H9 (cell line): ENCODE data around the gene PPP1R12A. TPM values are rescaled to one million over a fixed set of nuclear protein-coding genes. Genes with fewer than 3 reads are reported as not detected.

Experiments used
- DNase-seq: peaks from one replicate; pipeline ENCODE4 v3.0.0-alpha.2; 2017
- H2AFZ ChIP-seq: one replicate; pipeline ENCODE4 v1.6.1; 2013; ENCODE audit warnings: mild to moderate bottlenecking, low read length, control low read depth, moderate library complexity
- H2AK5ac ChIP-seq: 2 replicates; pipeline ENCODE4 v1.6.1; 2013; ENCODE audit warnings: low read length, control low read depth, mixed read lengths; ENCODE audit not compliant: insufficient read length
- H2BK120ac ChIP-seq: one replicate; pipeline ENCODE4 v1.6.1; 2013; ENCODE audit warnings: low read depth, mild to moderate bottlenecking, low read length, control low read depth, inconsistent platforms; ENCODE audit not compliant: poor library complexity, severe bottlenecking
- H2BK12ac ChIP-seq: 2 replicates; pipeline ENCODE4 v1.6.1; 2013; ENCODE audit warnings: low read length, control low read depth, mixed read lengths, low read depth; ENCODE audit not compliant: insufficient read length
- H2BK15ac ChIP-seq: 2 replicates; pipeline ENCODE4 v1.6.1; 2013; ENCODE audit warnings: low read depth, low read length, control low read depth
- H2BK20ac ChIP-seq: one replicate; pipeline ENCODE4 v1.6.1; 2013; ENCODE audit warnings: low read depth, mild to moderate bottlenecking, low read length, control low read depth, inconsistent platforms; ENCODE audit not compliant: poor library complexity, severe bottlenecking
- H2BK5ac ChIP-seq: 2 replicates; pipeline ENCODE4 v1.6.1; 2013; ENCODE audit warnings: low read length, control low read depth, mixed read lengths; ENCODE audit not compliant: insufficient read length
- H3K14ac ChIP-seq: 2 replicates; pipeline ENCODE4 v1.6.1; 2013; ENCODE audit warnings: low read length, control low read depth; ENCODE audit not compliant: insufficient read depth
- H3K18ac ChIP-seq: 2 replicates; pipeline ENCODE4 v1.6.1; 2013; ENCODE audit warnings: low read depth, mild to moderate bottlenecking, mixed read lengths, low read length, control low read depth; ENCODE audit not compliant: insufficient read length
- H3K23ac ChIP-seq: 2 replicates; pipeline ENCODE4 v1.6.1; 2013; ENCODE audit warnings: low read length, control low read depth, mixed read lengths, low read depth; ENCODE audit not compliant: insufficient read length
- H3K23me2 ChIP-seq: 2 replicates; pipeline ENCODE4 v1.6.1; 2013; ENCODE audit warnings: low read depth, mild to moderate bottlenecking, mixed read lengths, low read length, control low read depth; ENCODE audit not compliant: insufficient read length, poor library complexity, severe bottlenecking
- H3K27ac ChIP-seq: 2 replicates; pipeline ENCODE4 v1.5.1; 2013; ENCODE audit warnings: low read length, control low read depth, mixed read lengths, low read depth; ENCODE audit not compliant: insufficient read length
- H3K27me3 ChIP-seq: 2 replicates; pipeline ENCODE4 v1.6.1; 2013; ENCODE audit warnings: low read length, control low read depth, inconsistent platforms; ENCODE audit not compliant: insufficient read depth
- H3K4ac ChIP-seq: 2 replicates; pipeline ENCODE4 v1.6.1; 2013; ENCODE audit warnings: low read depth, mild to moderate bottlenecking, control low read depth, inconsistent platforms, low read length, moderate library complexity
- H3K4me1 ChIP-seq: 2 replicates; pipeline ENCODE4 v1.6.1; 2013; ENCODE audit warnings: low read length, control low read depth, inconsistent platforms; ENCODE audit not compliant: insufficient read depth
- H3K4me2 ChIP-seq: 2 replicates; pipeline ENCODE4 v1.6.1; 2013; ENCODE audit warnings: low read length, control low read depth, mixed read lengths; ENCODE audit not compliant: insufficient read length, insufficient read depth
- H3K56ac ChIP-seq: 2 replicates; pipeline ENCODE4 v1.6.1; 2013; ENCODE audit warnings: low read depth, mild to moderate bottlenecking, mixed read lengths, low read length, control low read depth; ENCODE audit not compliant: insufficient read length
- H3K79me1 ChIP-seq: 2 replicates; pipeline ENCODE4 v1.6.1; 2013; ENCODE audit warnings: low read depth, mild to moderate bottlenecking, moderate library complexity, low read length, control low read depth, inconsistent platforms; ENCODE audit not compliant: insufficient read depth, poor library complexity, severe bottlenecking
- H3K79me2 ChIP-seq: 2 replicates; pipeline ENCODE4 v1.6.1; 2013; ENCODE audit warnings: low read length, control low read depth, inconsistent platforms; ENCODE audit not compliant: insufficient read depth
- H3K9ac ChIP-seq: 2 replicates; pipeline ENCODE4 v1.6.1; 2013; ENCODE audit warnings: low read length, control low read depth, mixed read lengths; ENCODE audit not compliant: insufficient read length; ENCODE audit errors: extremely low read depth
- H3K9me3 ChIP-seq: one replicate; pipeline ENCODE4 v1.6.1; 2013; ENCODE audit warnings: low read depth, low read length, inconsistent platforms; ENCODE audit not compliant: control insufficient read depth
- H3T11ph ChIP-seq: one replicate; pipeline ENCODE4 v1.6.1; 2013; ENCODE audit warnings: mild to moderate bottlenecking, low read length, control low read depth, inconsistent platforms
- H4K20me1 ChIP-seq: one replicate; pipeline ENCODE4 v1.6.1; 2013; ENCODE audit not compliant: control insufficient read depth, insufficient read length, insufficient read depth
- H4K5ac ChIP-seq: 2 replicates; pipeline ENCODE4 v1.6.1; 2013; ENCODE audit warnings: low read depth, mild to moderate bottlenecking, mixed read lengths, low read length, control low read depth; ENCODE audit not compliant: insufficient read length
- H4K8ac ChIP-seq: replicated peaks from 2 replicates; pipeline ENCODE4 v1.6.1; 2013; ENCODE audit warnings: low read length, control low read depth, mixed read lengths, low read depth; ENCODE audit not compliant: insufficient read length
- H4K91ac ChIP-seq: 2 replicates; pipeline ENCODE4 v1.6.1; 2013; ENCODE audit warnings: low read depth, mild to moderate bottlenecking, moderate library complexity, mixed read lengths, low read length, control low read depth; ENCODE audit not compliant: insufficient read length
- H3K27ac Mint-ChIP-seq, 3 experiments: 2 replicates in 2 of 3; 3 replicates in 1 of 3; pipeline ENCODE4 v1.8.0; 2020 to 2021; ENCODE audit warnings: mixed read lengths in 3 of 3, mild to moderate bottlenecking in 1 of 3, moderate library complexity in 1 of 3
- H3K27me3 Mint-ChIP-seq: 2 replicates; pipeline ENCODE4 v1.8.0; 2021; ENCODE audit warnings: low read depth, mild to moderate bottlenecking, moderate library complexity, mixed read lengths
- H3K36me3 Mint-ChIP-seq, 3 experiments: 2 replicates in 2 of 3; 3 replicates in 1 of 3; pipeline ENCODE4 v1.8.0; 2020 to 2021; ENCODE audit warnings: low read depth in 3 of 3, mixed read lengths in 3 of 3; ENCODE audit not compliant: insufficient read depth in 1 of 3
- H3K4me1 Mint-ChIP-seq, 2 experiments: 2 replicates each; pipeline ENCODE4 v1.8.0; 2020; ENCODE audit warnings: mixed read lengths in 2 of 2
- H3K4me3 Mint-ChIP-seq, 2 experiments: 2 replicates in 1 of 2; 3 replicates in 1 of 2; pipeline ENCODE4 v1.8.0; 2020 to 2021; ENCODE audit warnings: mild to moderate bottlenecking in 2 of 2, mixed read lengths in 2 of 2, moderate library complexity in 1 of 2
- H3K9me3 Mint-ChIP-seq, 2 experiments: 2 replicates in 1 of 2; 3 replicates in 1 of 2; pipeline ENCODE4 v1.8.0; 2020; ENCODE audit warnings: mild to moderate bottlenecking in 2 of 2, mixed read lengths in 2 of 2, moderate library complexity in 1 of 2
- WGBS: extraction: QIAGEN DNeasy Blood & Tissue Kit; methylation state at CpG from one replicate; pipeline ENCODE4 v1.1.7; 2013; ENCODE audit warnings: missing lambda C conversion rate, low lambda C conversion rate, mixed read lengths; ENCODE audit not compliant: insufficient read length; ENCODE audit errors: extremely low coverage; 5-methylcytosine and 5-hydroxymethylcytosine counted together
- total RNA-seq: library from RNA; stranded (reverse); gene quantifications from 2 replicates; pipeline ENCODE4 v1.2.1, GENCODE V29; 2021
- TF ChIP-seq, protein P1 (sequence below): fragments of 200-600 bp; sonication (generic); conservative IDR thresholded peaks from 3 replicates; pipeline ENCODE4 v1.8.0; 2021; ENCODE audit warnings: antibody characterized with exemption, mild to moderate bottlenecking

Gene PPP1R12A
- total RNA-seq, 1 experiment from 2014 or later, result 93.5 TPM

DNA sequence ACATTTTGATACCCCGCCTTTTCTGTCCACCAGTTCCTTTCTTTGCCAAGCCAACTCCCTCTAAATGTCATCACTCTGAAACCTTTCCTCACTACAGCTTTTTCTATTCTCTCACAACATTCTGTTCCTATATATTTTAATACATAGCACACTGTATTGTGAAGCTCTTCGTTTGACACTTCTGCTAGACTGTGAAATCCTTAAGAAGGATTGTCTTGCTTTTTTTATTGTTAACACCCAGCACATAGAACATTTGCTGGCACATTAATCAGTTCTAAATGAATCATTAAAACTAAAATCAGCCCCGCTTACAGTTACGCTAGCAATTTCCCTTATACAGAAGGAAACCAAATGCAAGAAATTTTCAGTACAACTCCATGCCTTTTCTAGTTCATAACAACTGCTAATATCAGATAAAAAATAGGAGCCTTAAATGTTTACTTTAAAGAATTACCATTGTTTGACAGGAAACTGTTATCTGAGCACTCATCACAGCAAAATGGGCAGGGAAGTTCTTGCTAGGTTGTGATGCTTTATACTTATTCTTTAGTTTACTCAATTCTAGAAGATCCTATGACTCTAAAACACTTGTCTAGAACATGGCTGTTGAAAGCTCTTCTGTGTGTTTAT is 93.5 kb downstream of the PPP1R12A start:
- Histone ChIP-seq H3K4me2 (no peak overlapping the region), H2AFZ (no peak overlapping the region), H3K27me3 (no peaks in the 10 kb centered on the region), H3K79me1 (no peaks in the 10 kb centered on the region), H3K27ac (no peak overlapping the region), H3K14ac (no peak overlapping the region), H3K9me3 (peaks cover 13% of the 10 kb centered on the region), H3K9ac (no peak overlapping the region), H3K23me2 (no peaks in the 10 kb centered on the region), H2BK120ac (no peak overlapping the region), H3K18ac (no peak overlapping the region), H2BK12ac (no peak overlapping the region), H4K5ac (no peak overlapping the region), H3K56ac (no peak overlapping the region), H4K20me1 (no peaks in the 10 kb centered on the region), H2BK20ac (no peak overlapping the region), H4K91ac (no peak overlapping the region), H2BK15ac (no peak overlapping the region), H3K4ac (no peak overlapping the region), H4K8ac (no peak overlapping the region), H2AK5ac (no peak overlapping the region), H3T11ph (no peak overlapping the region), H3K4me1 (no peaks in the 10 kb centered on the region; the same call in 1 of the 2 replicates), H3K79me2 (no peaks in the 10 kb centered on the region), H3K23ac (no peak overlapping the region), H2BK5ac (no peak overlapping the region)
- Mint-ChIP-seq H3K9me3 (peaks cover 28 to 30% of the 10 kb centered on the region in 2 experiments), H3K4me1 (peaks cover 8 to 12% of the 10 kb centered on the region in 2 experiments), H3K36me3 (peaks cover 54 to 66% (median 65%) of the 10 kb centered on the region in 3 experiments), H3K27me3 (no peaks in the 10 kb centered on the region), H3K27ac (no peak overlapping the region), H3K4me3 (no peak overlapping the region)
- no peak for DNase-seq
- TF ChIP-seq, protein P1, sequence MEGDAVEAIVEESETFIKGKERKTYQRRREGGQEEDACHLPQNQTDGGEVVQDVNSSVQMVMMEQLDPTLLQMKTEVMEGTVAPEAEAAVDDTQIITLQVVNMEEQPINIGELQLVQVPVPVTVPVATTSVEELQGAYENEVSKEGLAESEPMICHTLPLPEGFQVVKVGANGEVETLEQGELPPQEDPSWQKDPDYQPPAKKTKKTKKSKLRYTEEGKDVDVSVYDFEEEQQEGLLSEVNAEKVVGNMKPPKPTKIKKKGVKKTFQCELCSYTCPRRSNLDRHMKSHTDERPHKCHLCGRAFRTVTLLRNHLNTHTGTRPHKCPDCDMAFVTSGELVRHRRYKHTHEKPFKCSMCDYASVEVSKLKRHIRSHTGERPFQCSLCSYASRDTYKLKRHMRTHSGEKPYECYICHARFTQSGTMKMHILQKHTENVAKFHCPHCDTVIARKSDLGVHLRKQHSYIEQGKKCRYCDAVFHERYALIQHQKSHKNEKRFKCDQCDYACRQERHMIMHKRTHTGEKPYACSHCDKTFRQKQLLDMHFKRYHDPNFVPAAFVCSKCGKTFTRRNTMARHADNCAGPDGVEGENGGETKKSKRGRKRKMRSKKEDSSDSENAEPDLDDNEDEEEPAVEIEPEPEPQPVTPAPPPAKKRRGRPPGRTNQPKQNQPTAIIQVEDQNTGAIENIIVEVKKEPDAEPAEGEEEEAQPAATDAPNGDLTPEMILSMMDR, result no peak
- WGBS, result no CpG with 5 or more reads among the region's 4 CpGs
